Right ventricle myocardium superior (tissue), 1 donor: Measurements from ENCODE around the gene ZNF497. TPM values are rescaled to one million over a fixed set of nuclear protein-coding genes. Genes with fewer than 3 reads are reported as not detected.
A peak's percentile ranks its signal among the peaks of the same experiment; 100 is the strongest.

Experiments
- ATAC-seq: fragments of 200-7000 bp; cut with Tn5 transposase; one replicate; pipeline ENCODE4 v1.9.1; 2020; ENCODE audit warnings: mild to moderate bottlenecking; ENCODE audit not compliant: poor library complexity
- DNase-seq: peaks from one replicate; pipeline ENCODE4 v3.0.0-alpha.2; 2020
- intact Hi-C: fragments of 100-400 bp; cut with DNase I; formaldehyde crosslinking; loops from one replicate; pipeline ENCODE4 v1.11.2; 2022
- total RNA-seq: library from RNA; stranded (reverse); fragmentation: NEBNext Ultra II Directional; extraction: Animal tissue kit (Norgen Biotek cat#: 25700); gene quantifications from one replicate; pipeline ENCODE4 v1.2.1, GENCODE V29; 2021
- donor health status: DM: no; HTN: yes; CAD: no; lungs with severe emphysema.

ZNF497 gene
- total RNA-seq, 1 donor from 2014 or later: 0.30 TPM

DNA sequence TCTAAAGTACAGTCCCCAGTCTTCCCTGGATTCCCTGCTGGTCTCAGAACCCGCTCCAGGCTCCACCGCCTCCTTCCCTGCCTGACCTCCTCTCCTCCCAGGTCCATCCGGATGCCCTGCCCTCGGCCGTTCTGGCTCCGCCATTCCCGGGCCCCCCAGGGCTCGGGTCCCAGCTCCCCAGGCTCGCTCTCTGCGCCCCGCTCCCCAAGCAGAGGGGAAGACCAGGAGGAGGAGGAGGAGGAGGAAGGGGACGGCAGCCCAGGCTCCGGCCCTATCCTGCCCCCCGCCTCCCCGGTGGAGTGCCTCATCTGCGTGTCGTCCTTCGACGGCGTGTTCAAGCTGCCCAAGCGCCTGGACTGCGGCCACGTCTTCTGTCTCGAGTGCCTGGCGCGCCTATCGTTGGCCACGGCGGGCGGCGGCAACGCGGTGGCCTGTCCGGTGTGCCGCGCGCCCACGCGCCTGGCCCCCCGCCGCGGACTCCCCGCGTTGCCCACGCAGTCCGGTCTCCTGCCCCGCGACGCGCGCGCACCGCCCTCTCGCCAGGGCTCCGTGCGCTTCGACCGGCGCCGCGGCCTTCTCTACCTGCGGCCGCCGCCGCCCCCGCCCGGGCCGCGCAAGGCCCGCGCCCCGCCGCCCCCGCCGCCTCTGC lies 33.6 kb upstream of the ZNF497 start:
- no peak for ATAC-seq
- DNase-seq: no peak
- intact Hi-C loops: no loop called here

DNA sequence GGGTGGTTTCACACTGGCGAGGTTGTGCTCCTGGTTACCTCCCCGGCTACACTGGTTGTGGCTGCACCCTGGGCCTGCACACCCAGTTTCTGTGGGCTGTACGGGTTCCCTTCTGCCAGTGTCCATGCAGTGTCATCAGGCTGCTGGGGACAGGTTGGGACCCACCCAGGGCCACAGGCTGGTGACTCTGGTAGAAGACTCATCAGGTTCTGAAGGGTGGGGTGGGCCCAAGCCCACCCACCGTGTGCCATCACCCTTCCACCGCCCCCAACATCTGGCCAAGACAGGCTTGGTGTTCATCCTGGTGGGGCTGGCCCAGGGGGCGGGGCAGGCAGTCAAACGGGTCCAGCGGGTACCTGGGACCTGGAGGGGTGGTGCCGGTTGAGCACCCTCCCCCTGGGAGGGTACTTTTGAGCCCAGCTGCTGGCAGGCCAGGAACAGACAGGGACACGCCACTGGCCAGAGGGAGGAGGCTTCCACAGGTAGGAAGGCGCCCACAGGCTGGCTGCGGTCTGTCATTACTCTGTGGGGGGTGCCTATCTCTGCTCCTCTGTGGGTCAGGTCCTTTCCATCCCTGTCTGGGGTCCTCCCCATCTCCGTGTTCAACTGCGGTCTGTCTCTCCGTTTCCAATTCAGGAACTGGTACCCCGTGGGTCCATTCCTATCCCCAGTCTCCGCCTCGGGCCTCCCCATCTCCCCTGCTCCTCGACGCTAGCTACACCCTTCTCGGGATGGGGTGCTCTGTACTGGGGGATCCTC lies 32.8 kb upstream of the ZNF497 start, which contains the start of gene RNF225:
RNF225 (plus strand) TSS at position 437 of the 759 bp plus-strand sequence. CDS start 434 bp downstream, outside the sequence.
- DNase-seq (no peak), ATAC-seq (peak; percentile 10)
- intact Hi-C loops: no loop called here

DNA sequence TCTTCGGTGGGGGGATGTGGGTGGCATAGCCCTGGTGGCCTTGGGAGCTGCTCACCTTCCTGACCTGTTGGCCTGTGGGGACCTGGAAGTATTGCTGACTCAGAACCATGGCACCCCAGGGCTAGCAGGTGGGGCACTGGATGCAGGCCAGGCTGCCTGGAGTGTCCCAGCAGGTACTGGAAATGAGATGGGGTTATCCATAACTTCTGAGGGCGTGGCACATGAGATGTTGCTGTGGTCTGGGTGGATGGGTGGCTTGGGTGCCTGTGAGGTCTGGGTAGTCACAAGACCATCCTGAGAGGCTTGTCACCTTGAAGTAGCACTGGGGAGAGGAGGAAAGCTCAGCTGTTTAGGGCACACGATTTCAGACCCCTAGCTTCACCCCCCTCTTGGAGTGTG lies 32.3 kb upstream of the ZNF497 start:
- intact Hi-C loops: no loop called here
- ATAC-seq (no peak), DNase-seq (no peak)

DNA sequence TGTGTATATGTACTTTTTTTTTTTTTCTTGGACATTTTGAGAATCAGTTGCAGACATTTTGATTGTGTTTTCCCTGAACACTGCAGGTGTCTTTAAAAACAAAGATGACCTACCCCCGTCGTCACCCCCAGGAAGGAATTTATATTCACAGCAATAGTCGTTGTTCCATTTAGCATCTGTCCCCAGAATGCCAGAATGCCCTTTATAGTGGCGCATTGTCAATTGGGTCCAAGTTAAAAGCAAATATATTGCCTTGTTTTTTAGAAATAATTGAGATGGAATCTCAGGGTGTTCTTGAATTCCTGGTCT lies 31.1 kb upstream of the ZNF497 start:
- intact Hi-C loops: no loop called here
- no peak for DNase-seq
- no peak for ATAC-seq

DNA sequence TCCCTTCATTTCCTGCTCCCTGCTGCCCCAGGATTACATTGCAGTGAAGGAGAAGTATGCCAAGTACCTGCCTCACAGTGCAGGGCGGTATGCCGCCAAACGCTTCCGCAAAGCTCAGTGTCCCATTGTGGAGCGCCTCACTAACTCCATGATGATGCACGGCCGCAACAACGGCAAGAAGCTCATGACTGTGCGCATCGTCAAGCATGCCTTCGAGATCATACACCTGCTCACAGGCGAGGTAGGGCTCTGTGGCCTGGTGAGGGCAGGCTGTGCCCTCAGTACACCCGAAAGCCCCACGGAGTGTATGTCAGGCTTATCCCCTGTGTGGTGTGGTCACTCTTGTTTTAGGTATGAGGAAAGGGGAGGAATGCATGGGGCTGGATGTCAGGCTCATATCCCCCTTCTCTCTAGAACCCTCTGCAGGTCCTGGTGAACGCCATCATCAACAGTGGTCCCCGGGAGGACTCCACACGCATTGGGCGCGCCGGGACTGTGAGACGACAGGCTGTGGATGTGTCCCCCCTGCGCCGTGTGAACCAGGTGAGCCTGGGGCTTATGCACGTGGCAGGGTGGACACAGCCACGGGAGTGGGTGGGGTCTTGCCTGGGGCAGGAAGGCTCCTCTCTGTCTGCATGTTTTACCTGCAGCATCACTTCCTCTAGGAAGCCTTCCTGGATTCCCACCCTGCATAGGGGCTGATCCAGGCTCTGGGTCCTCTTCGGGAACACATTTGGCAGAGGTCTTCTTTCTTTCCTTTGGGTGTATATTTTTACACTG lies 30.6 kb upstream of the ZNF497 start:
- intact Hi-C loops: no loop called here
- ATAC-seq: no peak
- DNase-seq: no peak

DNA sequence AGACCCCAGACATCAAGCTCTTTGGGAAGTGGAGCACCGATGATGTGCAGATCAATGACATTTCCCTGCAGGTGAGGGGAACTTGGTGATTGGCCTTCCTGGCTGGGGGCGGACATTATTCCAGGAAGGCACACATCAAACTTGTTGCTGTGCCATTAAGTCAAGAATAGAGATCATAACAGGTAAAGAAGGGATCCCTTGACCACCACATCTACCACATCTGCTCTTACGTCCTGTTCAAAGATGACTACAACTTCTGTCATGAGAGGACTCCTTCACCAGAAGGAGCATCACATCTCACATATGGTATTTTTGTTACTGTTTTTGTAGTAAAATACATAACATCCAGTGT lies 25.6 kb upstream of the ZNF497 start:
- DNase-seq (no peak), ATAC-seq (no peak)
- intact Hi-C loops: no loop called here

DNA sequence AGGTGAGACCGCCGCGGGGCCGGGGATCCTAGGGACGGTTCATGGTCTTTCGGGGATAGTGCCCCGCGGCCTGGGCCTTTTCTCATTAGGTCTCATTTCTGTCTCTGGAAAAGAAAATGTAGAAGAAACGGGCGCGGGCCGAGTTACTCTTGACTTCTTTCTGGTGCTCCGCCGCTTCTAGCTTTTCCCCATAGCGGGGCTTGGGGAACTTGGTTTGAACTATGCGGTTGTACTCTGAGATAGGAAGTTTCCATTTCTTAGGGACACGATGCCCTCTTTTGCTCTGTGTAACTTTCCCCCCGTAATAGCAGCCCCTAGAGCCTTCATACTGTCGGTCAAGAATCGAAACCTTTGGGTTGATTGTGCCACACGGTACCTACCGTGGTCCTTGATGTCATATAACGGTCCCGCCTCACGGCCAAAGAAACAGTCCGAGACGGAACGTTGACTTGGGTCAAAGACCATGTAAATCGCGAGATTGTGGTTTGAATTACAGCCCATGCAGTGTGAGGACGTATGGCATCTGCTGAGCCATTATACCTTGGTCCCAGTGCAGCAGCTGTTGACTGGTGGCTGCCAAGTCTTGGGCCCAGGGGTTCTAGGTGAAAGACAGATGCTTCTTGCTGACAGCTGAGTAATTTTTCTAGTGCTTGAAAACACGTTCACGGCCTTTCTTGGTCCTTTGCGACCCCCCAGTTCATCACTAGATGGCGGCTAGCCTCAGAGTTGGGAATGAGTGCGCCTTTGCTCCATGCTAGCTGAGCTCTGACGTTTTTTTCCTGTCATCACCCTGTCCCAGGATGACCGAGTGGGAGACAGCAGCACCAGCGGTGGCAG lies 25.0 kb upstream of the ZNF497 start:
- DNase-seq (no peak), ATAC-seq (no peak)
- intact Hi-C loops: no loop called here

DNA sequence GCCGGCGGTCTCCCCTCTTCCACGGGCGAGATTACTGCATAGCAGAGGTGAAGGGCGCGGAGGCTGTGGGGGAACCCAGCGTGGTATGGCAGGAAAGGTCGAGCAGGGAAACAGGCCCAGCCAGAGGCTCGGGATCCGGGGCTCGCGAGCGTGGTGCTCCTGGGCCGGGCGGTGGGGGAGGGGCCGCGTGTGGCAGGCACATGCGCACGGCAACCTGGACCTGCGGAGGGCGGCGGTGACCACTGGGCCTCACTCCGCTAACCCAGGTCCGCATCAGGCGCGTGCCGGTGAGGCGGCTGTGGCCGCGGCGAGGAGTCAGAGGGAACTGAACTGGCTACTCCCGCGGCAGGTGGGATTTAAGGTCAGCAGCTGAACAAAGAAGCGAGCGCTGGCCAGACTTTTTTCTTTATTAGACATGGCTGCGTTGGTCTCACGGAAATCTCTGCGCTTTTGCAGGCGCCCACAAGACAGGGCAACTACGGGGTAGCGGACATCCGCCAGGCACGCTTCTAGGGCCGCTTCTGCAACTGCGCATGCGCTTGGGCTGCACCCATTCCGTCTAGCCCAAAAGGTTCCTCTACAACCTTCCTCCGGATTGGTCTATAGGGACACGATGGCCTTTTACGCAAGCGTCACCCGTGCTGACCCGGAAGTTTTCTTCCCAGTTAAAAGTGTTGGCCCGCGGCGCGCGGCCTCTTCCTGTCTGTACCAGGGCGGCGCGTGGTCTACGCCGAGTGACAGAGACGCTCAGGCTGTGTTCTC lies 24.2 kb upstream of the ZNF497 start, which contains the start of gene RPS5:
RPS5 (plus strand) TSS at position 694 of the 762 bp plus-strand sequence. CDS start 869 bp downstream, outside the sequence.
- ATAC-seq: peak; percentile 97

DNA sequence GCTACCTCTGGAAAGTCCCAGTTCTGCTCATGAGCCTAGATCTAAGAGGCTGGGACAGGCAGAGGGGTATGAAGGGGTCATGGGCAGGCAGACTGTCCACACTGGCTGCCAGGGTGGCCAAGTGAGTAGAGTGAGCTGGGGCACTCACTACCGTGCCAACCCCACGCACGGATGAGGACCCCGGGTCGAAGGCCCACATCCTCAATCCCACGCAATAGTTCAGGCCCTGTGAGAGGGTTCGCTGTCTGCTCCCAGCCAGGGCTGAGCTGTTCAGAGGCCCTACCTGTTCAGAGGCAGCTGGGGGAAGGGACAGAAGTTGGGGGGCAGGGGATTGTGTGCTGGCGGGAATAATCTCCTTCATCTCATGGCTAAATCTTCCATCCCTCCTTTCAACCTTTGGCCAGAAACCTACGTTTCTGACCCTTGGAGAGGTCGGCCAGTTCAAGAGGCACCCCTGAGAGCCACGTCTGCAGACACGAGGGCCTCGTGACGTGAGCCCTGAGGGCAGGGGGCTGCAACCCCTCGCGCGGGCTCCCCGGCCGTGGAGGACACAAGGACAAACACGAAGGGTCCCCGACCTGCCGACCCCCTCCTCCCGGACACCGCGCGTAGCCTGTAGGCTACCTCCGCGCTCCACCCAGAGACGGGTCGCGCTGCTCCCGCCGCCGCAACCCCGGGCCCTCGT lies 23.5 kb upstream of the ZNF497 start:
- ATAC-seq (peak; percentile 23), DNase-seq (no peak)

More for the DNA sequence above, 24.2 kb upstream of the ZNF497 start, which contains the start of gene RPS5:
- intact Hi-C loops: no loop called here
- DNase-seq: peak; percentile 97

DNA sequence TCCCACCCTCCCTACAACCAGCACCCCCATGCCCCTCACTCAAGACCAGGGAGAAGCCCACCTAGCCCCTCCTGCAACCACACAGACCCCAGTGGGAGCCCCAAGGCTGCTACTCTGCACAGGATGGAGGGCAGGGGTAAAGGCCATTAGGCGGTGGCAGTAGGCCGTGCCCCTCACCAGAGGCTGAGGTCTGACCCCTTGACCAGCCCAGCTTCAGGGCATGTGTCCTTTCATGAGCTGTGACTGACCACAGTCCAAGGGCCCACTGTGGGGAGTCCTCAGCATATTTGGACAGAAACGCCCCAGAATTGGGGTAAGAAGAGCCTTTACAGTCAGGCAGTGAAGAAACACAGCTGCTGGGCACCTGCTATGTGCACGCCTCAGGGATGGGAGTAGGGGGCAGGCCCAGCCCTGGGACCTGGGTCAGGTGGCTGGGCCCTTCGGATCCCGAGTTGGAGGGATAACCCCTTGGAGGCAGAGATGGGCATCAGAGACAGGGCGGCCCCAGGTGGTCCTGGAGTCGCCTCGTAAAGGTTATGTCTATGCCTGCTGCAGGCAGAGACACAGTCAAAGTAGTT lies 22.9 kb upstream of the ZNF497 start:
- intact Hi-C loops: no loop called here
- no peak for ATAC-seq
- DNase-seq: no peak

More for the DNA sequence above, 23.5 kb upstream of the ZNF497 start:
- intact Hi-C loops: no loop called here

DNA sequence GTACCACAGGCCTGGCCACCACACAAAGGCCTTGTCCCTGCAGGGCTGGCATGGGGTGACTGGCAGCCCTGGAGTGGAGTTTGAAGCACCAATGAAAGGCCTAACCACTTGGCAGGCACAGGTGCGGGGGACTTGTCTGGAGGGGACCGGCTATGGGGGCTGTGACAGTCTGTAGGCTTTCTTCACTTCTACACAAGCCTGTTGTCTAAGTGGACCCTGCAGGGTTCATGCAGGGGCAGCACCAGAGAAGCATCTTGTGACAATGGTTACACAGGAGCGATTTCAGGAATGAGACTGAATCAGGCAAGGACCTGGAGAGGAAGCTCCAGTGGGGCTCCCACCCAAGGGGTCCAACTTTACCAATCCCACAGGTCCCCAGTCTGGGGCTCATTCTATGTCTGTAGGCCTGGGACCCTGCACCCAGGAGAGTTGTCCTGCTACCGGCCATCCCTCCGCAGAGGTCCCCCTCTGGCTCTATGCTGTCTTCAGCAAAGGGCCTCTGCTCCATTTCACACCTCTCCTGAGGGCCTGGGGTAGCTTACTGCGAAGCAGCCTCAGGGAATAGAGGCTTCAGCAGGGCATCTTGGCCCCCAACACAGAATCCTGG lies 20.5 kb upstream of the ZNF497 start:
- no peak for DNase-seq
- no peak for ATAC-seq
- intact Hi-C loops: no loop called here

DNA sequence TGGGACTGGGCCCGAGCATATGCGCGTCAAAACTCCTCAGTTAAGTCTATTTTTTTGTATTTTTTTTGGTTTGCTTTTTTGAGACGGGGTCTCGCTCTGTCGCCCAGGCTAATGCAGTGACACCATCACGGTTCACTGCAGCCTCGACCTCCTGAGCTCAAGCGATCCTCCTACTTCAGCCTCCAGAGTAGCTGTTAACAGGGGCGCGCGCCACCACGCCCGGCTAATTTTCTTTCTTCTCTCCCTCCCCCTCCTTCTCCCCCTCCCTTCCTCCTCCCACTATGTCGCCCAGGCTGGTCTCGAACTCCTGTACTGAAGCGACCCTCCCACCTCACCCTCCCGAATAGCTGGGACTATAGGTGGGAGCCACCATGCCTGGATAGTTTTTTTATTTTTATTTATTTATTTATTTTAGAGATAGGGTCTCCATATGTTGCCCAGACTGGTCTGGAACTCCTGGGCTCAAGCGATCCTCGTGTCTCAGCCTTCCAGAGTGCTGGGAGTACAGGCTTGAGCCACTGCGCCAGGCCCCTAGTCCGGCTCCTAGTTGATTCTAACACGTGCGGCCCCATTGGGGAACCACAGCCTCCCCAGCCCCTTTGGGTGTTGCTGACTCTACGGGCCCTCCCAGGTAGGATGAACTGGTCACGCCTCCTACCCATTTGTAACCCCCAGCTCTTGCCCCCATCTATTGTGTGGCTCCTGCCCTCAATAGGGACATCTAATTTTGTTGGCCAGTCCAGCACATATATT lies 19.1 kb upstream of the ZNF497 start:
- DNase-seq (no peak), ATAC-seq (no peak)
- intact Hi-C loops: no loop called here

DNA sequence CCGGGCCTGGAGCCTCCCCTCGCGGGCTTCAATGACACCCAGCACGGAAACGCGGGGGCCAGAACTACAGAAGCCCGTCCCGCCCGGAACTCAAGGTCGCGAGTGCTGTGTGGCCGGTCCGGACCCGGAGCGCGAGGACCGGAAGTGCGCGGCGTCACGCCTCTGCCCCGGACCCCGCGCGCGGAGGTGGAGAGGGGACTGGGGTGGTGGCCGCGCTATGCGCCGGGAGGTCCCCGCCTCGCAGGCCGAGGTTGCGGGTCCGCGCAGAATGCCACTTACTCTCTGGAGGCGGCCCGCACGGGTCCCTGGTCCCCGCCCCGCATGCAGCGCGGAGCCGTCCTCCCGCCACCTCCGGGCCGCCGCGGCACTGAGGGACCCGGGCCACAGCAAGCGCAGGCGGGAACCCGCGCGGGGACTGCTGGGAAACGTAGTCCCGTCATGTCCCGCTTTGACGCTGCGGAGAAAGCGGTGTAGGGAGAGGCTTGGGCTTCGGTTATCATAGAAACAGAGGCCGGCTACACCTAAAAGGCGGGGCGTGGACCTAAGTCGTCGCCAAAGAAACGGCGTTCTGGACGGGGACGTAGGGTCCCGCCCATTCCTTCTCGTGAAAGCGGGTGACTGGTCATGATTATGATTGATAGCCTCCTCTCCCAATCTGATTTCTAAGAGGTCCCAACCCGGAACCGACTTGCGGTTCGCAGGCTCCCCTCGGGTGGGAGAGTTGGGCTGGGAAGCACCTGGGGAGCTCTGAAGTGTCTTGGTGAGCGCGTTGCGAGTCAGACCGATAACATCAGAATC lies 18.3 kb upstream of the ZNF497 start, which contains the start of gene ZNF837:
ZNF837 (minus strand) TSS at position 369 of the 798 bp plus-strand sequence. CDS start 11,698 bp downstream, outside the sequence.
- intact Hi-C loops: no loop called here
- peak; percentile 99 for DNase-seq
- peak; percentile 97 for ATAC-seq

DNA sequence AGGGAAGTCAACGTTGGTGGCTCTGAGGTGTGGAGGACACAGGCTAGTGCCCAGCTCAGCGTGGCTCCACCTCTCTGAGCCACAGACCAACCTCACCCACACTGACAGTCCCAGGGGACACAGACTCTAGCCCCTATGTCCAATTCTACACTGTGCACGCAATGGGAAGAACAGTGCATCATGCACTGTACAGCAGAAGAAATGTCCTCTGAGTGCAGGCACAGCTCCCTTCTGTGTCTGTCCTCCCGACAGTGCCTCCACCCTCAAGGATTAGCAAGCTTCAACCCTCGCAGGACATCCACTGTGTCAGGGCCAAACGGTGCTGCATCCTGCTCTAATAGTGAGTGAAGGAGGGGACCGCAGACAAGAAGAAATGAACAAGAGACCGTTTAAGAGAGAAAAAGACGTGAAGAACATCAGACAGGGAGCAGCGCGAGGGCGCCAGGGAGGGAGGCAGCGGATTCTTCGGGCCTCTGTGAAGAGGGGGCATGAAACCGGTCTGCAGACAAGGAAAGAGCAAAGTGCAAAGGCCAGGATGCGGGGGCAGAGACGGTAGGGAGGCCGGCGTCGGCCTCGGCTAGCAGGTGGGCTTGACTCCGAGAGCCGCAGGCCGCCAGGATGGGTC lies 17.6 kb upstream of the ZNF497 start:
- DNase-seq (no peak), ATAC-seq (no peak)
- intact Hi-C loops: no loop called here

DNA sequence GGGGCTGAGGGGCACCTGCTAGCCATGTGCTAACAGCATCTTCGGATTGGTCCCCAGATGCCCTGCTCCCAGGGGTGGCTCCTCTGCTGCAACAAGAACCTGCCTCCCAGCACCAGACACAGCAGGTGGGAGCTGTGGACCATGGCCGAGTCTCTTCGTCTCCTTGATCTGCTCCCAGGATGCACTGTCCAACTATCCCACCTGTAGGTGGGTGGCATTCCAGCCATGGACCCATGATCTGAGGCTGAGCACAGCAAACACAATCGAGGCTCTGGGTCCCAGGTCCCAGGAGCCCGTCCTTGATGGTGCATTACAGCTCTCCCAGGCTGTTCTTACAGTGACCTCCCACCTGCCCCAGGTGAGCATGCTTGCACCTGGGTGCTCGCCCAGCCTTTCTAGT lies 16.7 kb upstream of the ZNF497 start:
- no peak for DNase-seq
- no peak for ATAC-seq
- intact Hi-C loops: no loop called here
